ENCODE data around the gene MYB.
"Not testable (repeated sequence)": the region's sequence is repeated elsewhere in the genome, so short reads cannot be mapped to it uniquely, and the experiment has no call there.

The MYB gene

GRCh38 chr6:135235716-135236115 lies 54.6 kb downstream of the MYB start:
- FAIRE-seq (no peak), DNase-seq (ENCODE audit: insufficient read length, low spot score) (no peak)
- TF ChIP-seq POU2F2 (IDR thresholded peaks at IDR 0.05; ENCODE audit: low read depth, low read length), result no peak
- TF ChIP-seq SPI1 (IDR thresholded peaks at IDR 0.05; ENCODE audit: low read depth, low read length), result peak; percentile 60

GRCh38 chr6:135236319-135236718 lies 55.2 kb downstream of the MYB start:
- TF ChIP-seq SPI1 (IDR thresholded peaks at IDR 0.05; ENCODE audit: low read depth, low read length) (no peak), POU2F2 (IDR thresholded peaks at IDR 0.05; ENCODE audit: low read depth, low read length) (no peak), TAF1 (IDR thresholded peaks at IDR 0.05; ENCODE audit: low read depth, low read length) (no peak), PAX5 (IDR thresholded peaks at IDR 0.05; ENCODE audit: insufficient read depth, low read length, severe bottlenecking) (no peak)
- FAIRE-seq, result no peak
- DNase-seq (ENCODE audit: insufficient read length, low spot score), result no peak

- TF ChIP-seq POLR2AphosphoS5 (IDR thresholded peaks at IDR 0.05; ENCODE audit: low read depth, low read length) (no peak), POLR2A (IDR thresholded peaks at IDR 0.05; ENCODE audit: low read depth, low read length) (no peak), TAF1 (IDR thresholded peaks at IDR 0.05; ENCODE audit: low read depth, low read length) (no peak), POU2F2 (IDR thresholded peaks at IDR 0.05; ENCODE audit: low read depth, low read length) (no peak), SPI1 (IDR thresholded peaks at IDR 0.05; ENCODE audit: low read depth, low read length) (no peak), PAX5 (IDR thresholded peaks at IDR 0.05; ENCODE audit: insufficient read depth, low read length, severe bottlenecking) (no peak)
- FAIRE-seq (no peak), DNase-seq (ENCODE audit: insufficient read length, low spot score) (no peak)
These were observed 55.6 kb downstream of the MYB start for GRCh38 chr6:135236732-135237131.

GRCh38 chr6:135240711-135241110 lies 59.6 kb downstream of the MYB start:
- DNase-seq (ENCODE audit: insufficient read length, low spot score) (no peak), FAIRE-seq (no peak)
- TF ChIP-seq POLR2AphosphoS5 (IDR thresholded peaks at IDR 0.05; ENCODE audit: low read depth, low read length) (no peak), TAF1 (IDR thresholded peaks at IDR 0.05; ENCODE audit: low read depth, low read length) (no peak), PAX5 (IDR thresholded peaks at IDR 0.05; ENCODE audit: insufficient read depth, low read length, severe bottlenecking) (no peak), POLR2A (IDR thresholded peaks at IDR 0.05; ENCODE audit: low read depth, low read length) (no peak), SPI1 (IDR thresholded peaks at IDR 0.05; ENCODE audit: low read depth, low read length) (no peak), POU2F2 (IDR thresholded peaks at IDR 0.05; ENCODE audit: low read depth, low read length) (no peak)

- peak; percentile 20 for FAIRE-seq
- TF ChIP-seq POLR2AphosphoS5 (IDR thresholded peaks at IDR 0.05; ENCODE audit: low read depth, low read length) (no peak), POU2F2 (IDR thresholded peaks at IDR 0.05; ENCODE audit: low read depth, low read length) (no peak), SPI1 (IDR thresholded peaks at IDR 0.05; ENCODE audit: low read depth, low read length) (no peak), POLR2A (IDR thresholded peaks at IDR 0.05; ENCODE audit: low read depth, low read length) (no peak), PAX5 (IDR thresholded peaks at IDR 0.05; ENCODE audit: insufficient read depth, low read length, severe bottlenecking) (no peak), TAF1 (IDR thresholded peaks at IDR 0.05; ENCODE audit: low read depth, low read length) (no peak)
- DNase-seq (ENCODE audit: insufficient read length, low spot score), result no peak
These were observed 63.0 kb downstream of the MYB start for GRCh38 chr6:135243871-135244796.

GRCh38 chr6:135244805-135245204 lies 63.7 kb downstream of the MYB start:
- TF ChIP-seq POLR2AphosphoS5 (IDR thresholded peaks at IDR 0.05; ENCODE audit: low read depth, low read length) (no peak), POLR2A (IDR thresholded peaks at IDR 0.05; ENCODE audit: low read depth, low read length) (no peak), SPI1 (IDR thresholded peaks at IDR 0.05; ENCODE audit: low read depth, low read length) (no peak), PAX5 (IDR thresholded peaks at IDR 0.05; ENCODE audit: insufficient read depth, low read length, severe bottlenecking) (no peak), TAF1 (IDR thresholded peaks at IDR 0.05; ENCODE audit: low read depth, low read length) (no peak), POU2F2 (IDR thresholded peaks at IDR 0.05; ENCODE audit: low read depth, low read length) (no peak)
- DNase-seq (ENCODE audit: insufficient read length, low spot score) (no peak), FAIRE-seq (no peak)

- DNase-seq (ENCODE audit: insufficient read length, low spot score); FAIRE-seq: not testable (repeated sequence)
These were observed 65.4 kb downstream of the MYB start for GRCh38 chr6:135246412-135247012.

- FAIRE-seq (no peak), DNase-seq (ENCODE audit: insufficient read length, low spot score) (no peak)
- no peak for TF ChIP-seq PAX5 (IDR thresholded peaks at IDR 0.05; ENCODE audit: insufficient read depth, low read length, severe bottlenecking)
- TF ChIP-seq POLR2A (IDR thresholded peaks at IDR 0.05; ENCODE audit: low read depth, low read length), result no peak
- TF ChIP-seq SPI1 (IDR thresholded peaks at IDR 0.05; ENCODE audit: low read depth, low read length), result no peak
- no peak for TF ChIP-seq TAF1 (IDR thresholded peaks at IDR 0.05; ENCODE audit: low read depth, low read length)
- no peak for TF ChIP-seq POU2F2 (IDR thresholded peaks at IDR 0.05; ENCODE audit: low read depth, low read length)
- TF ChIP-seq POLR2AphosphoS5 (IDR thresholded peaks at IDR 0.05; ENCODE audit: low read depth, low read length), result no peak
These were observed 69.1 kb downstream of the MYB start for GRCh38 chr6:135250234-135250633.

- no peak for TF ChIP-seq PAX5 (IDR thresholded peaks at IDR 0.05; ENCODE audit: insufficient read depth, low read length, severe bottlenecking)
- no peak for TF ChIP-seq POLR2AphosphoS5 (IDR thresholded peaks at IDR 0.05; ENCODE audit: low read depth, low read length)
- DNase-seq (ENCODE audit: insufficient read length, low spot score) (no peak), FAIRE-seq (no peak)
These were observed 69.8 kb downstream of the MYB start for GRCh38 chr6:135250751-135251497.
